ENCODE results near the gene ESR2.

ESR2 gene

DNA sequence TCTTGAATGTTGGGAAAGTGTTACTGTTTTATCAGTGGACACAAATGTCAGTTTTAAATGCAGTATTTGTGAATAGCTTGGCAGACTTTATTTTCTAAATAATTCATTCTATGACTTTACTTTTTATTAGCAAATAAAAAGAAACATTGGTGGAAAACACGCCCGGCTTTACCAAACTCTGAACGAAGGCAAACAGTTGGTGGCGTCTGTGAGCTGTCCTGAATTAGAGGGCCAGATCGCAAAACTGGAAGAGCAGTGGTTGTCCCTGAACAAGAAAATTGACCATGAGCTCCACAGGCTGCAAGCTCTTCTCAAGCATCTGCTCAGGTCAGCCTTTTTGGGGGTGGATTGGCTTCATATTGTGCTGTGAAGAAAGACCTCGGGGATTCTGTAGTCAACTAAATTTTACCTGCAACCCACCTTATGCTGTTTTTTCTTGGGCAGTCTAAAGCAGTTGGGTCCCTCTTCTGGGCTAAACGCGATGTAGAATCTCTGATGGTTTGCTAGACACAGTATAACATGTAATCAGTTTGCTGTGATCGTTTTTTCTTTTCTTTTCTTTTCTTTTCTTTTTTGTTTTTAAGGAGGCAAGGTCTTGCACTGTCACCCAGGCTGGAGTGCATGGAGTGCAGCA lies 156.4 kb downstream of the ESR2 start:
- no peak overlapping the region for H3K4me2 ChIP-seq
- no peaks in the 10 kb centered on the region for H3K4me1 ChIP-seq (ENCODE audit: low read depth, poor library complexity, severe bottlenecking)
- H2AFZ ChIP-seq (ENCODE audit: low read depth), result no peak overlapping the region
- H3K27me3 ChIP-seq (ENCODE audit: insufficient read depth, low read depth), result no peaks in the 10 kb centered on the region
- no peak overlapping the region for H3K27ac ChIP-seq
- H4K20me1 ChIP-seq (ENCODE audit: insufficient read depth), result no peaks in the 10 kb centered on the region
- no peaks in the 10 kb centered on the region for H3K36me3 ChIP-seq (ENCODE audit: insufficient read depth)
- TF ChIP-seq, protein P1, sequence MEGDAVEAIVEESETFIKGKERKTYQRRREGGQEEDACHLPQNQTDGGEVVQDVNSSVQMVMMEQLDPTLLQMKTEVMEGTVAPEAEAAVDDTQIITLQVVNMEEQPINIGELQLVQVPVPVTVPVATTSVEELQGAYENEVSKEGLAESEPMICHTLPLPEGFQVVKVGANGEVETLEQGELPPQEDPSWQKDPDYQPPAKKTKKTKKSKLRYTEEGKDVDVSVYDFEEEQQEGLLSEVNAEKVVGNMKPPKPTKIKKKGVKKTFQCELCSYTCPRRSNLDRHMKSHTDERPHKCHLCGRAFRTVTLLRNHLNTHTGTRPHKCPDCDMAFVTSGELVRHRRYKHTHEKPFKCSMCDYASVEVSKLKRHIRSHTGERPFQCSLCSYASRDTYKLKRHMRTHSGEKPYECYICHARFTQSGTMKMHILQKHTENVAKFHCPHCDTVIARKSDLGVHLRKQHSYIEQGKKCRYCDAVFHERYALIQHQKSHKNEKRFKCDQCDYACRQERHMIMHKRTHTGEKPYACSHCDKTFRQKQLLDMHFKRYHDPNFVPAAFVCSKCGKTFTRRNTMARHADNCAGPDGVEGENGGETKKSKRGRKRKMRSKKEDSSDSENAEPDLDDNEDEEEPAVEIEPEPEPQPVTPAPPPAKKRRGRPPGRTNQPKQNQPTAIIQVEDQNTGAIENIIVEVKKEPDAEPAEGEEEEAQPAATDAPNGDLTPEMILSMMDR (conservative IDR thresholded peaks at IDR 0.05; ENCODE audit: low read depth, low read length), result no peak
- H3K4me3 ChIP-seq (IDR thresholded peaks at IDR 0.05; ENCODE audit: insufficient read depth, low read depth, low read length), result no peak overlapping the region
- H3K79me2 ChIP-seq (ENCODE audit: insufficient read depth, low read depth), result no peaks in the 10 kb centered on the region
- no peak overlapping the region for H3K9ac ChIP-seq

DNA sequence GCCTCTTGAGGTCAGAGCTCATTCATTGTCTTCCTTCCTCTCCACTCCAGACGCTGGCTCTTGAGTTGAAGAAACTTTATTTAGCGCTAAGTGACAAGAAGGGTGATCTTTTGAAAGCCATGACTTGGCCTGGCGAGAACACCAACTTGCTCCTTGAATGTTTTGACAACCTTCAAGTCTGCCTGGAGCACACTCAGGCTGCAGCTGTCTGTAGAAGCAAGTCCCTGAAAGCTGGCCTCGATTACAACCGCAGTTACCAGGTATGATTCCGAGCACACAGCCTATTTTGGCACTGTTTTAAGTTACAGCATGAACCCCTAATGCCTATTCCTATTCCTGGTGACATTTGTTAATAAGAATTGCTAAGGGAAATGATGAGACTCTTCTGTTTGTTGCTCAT lies 167.6 kb downstream of the ESR2 start:
- TF ChIP-seq, protein P1 (conservative IDR thresholded peaks at IDR 0.05; ENCODE audit: low read depth, low read length), result no peak
- no peak overlapping the region for H3K9ac ChIP-seq

GRCh38 chr14:64125270-64125669 lies 168.9 kb downstream of the ESR2 start:
- H4K20me1 ChIP-seq (ENCODE audit: insufficient read depth), result no peaks in the 10 kb centered on the region
- no peaks in the 10 kb centered on the region for H3K4me1 ChIP-seq (ENCODE audit: low read depth, poor library complexity, severe bottlenecking)
- TF ChIP-seq, protein P1 (conservative IDR thresholded peaks at IDR 0.05; ENCODE audit: low read depth, low read length), result no peak
- H3K27ac ChIP-seq, result no peak overlapping the region
- H2AFZ ChIP-seq (ENCODE audit: low read depth), result no peak overlapping the region
- no peaks in the 10 kb centered on the region for H3K79me2 ChIP-seq (ENCODE audit: insufficient read depth, low read depth)
- H3K4me3 ChIP-seq (IDR thresholded peaks at IDR 0.05; ENCODE audit: insufficient read depth, low read depth, low read length), result no peak overlapping the region
- no peak overlapping the region for H3K4me2 ChIP-seq
- H3K27me3 ChIP-seq (ENCODE audit: insufficient read depth, low read depth), result no peaks in the 10 kb centered on the region
- H3K9ac ChIP-seq, result no peak overlapping the region
- H3K36me3 ChIP-seq (ENCODE audit: insufficient read depth), result no peaks in the 10 kb centered on the region

More for the DNA sequence above, 167.6 kb downstream of the ESR2 start:
- Histone ChIP-seq H3K79me2 (ENCODE audit: insufficient read depth, low read depth) (no peaks in the 10 kb centered on the region), H4K20me1 (ENCODE audit: insufficient read depth) (no peaks in the 10 kb centered on the region), H3K4me1 (ENCODE audit: low read depth, poor library complexity, severe bottlenecking) (no peaks in the 10 kb centered on the region), H2AFZ (ENCODE audit: low read depth) (no peak overlapping the region), H3K27ac (no peak overlapping the region), H3K27me3 (ENCODE audit: insufficient read depth, low read depth) (no peaks in the 10 kb centered on the region), H3K36me3 (ENCODE audit: insufficient read depth) (no peaks in the 10 kb centered on the region), H3K4me3 (IDR thresholded peaks at IDR 0.05; ENCODE audit: insufficient read depth, low read depth, low read length) (no peak overlapping the region), H3K4me2 (no peak overlapping the region)

- no peaks in the 10 kb centered on the region for H3K36me3 ChIP-seq (ENCODE audit: insufficient read depth)
- TF ChIP-seq, protein P1 (conservative IDR thresholded peaks at IDR 0.05; ENCODE audit: low read depth, low read length), result no peak
- no peaks in the 10 kb centered on the region for H3K79me2 ChIP-seq (ENCODE audit: insufficient read depth, low read depth)
- no peak overlapping the region for H3K9ac ChIP-seq
- no peak overlapping the region for H3K4me2 ChIP-seq
- H3K27me3 ChIP-seq (ENCODE audit: insufficient read depth, low read depth), result no peaks in the 10 kb centered on the region
- no peak overlapping the region for H3K4me3 ChIP-seq (IDR thresholded peaks at IDR 0.05; ENCODE audit: insufficient read depth, low read depth, low read length)
- no peak overlapping the region for H2AFZ ChIP-seq (ENCODE audit: low read depth)
- no peak overlapping the region for H3K27ac ChIP-seq
- no peaks in the 10 kb centered on the region for H4K20me1 ChIP-seq (ENCODE audit: insufficient read depth)
- no peaks in the 10 kb centered on the region for H3K4me1 ChIP-seq (ENCODE audit: low read depth, poor library complexity, severe bottlenecking)
Measured at GRCh38 chr14:64123241-64123822, 170.8 kb downstream of the ESR2 start.
